Fibroblast of the aortic adventitia (primary cell): Measurements from ENCODE around the gene UQCRQ. TPM values are rescaled to one million over a fixed set of nuclear protein-coding genes. Genes with fewer than 3 reads are reported as not detected.

Source experiments
- DNase-seq: peaks from one replicate; pipeline ENCODE4 v3.0.0-alpha.2; 2010; ENCODE audit warnings: low read depth
- H3K4me3 ChIP-seq: 2 replicates; pipeline ENCODE4 v1.5.1; 2011; ENCODE audit warnings: low read depth, mild to moderate bottlenecking, control low read depth, low read length, moderate library complexity
- CTCF ChIP-seq: IDR thresholded peaks from 2 replicates; pipeline ENCODE4 v1.5.1; 2011; ENCODE audit warnings: mild to moderate bottlenecking, low read length, control low read depth, inconsistent platforms; ENCODE audit not compliant: insufficient read depth
- total RNA-seq: library from RNA; depleted of rRNA; stranded (reverse); fragments of >200 nt; gene quantifications from 2 replicates; pipeline ENCODE4 v1.2.3, GENCODE V29; 2012; ENCODE audit warnings: low replicate concordance

Gene UQCRQ
- total RNA-seq, 1 donor, result 92.0 TPM

- H3K4me3 ChIP-seq, result no peak overlapping the region
- DNase-seq, result peak; percentile 45
- no peak for TF ChIP-seq CTCF
Observed at GRCh38 chr5:132876020-132876759, 9.7 kb downstream of the UQCRQ start.

GRCh38 chr5:132877466-132877865 is 11.0 kb downstream of the UQCRQ start:
- H3K4me3 ChIP-seq, result no peak overlapping the region
- TF ChIP-seq CTCF, result no peak
- DNase-seq, result no peak

- TF ChIP-seq CTCF, result no peak
- peak; percentile 62 for DNase-seq
- H3K4me3 ChIP-seq, result no peak overlapping the region
Observed at GRCh38 chr5:132877938-132878337, 11.5 kb downstream of the UQCRQ start.

GRCh38 chr5:132883261-132883834 is 16.9 kb downstream of the UQCRQ start:
- TF ChIP-seq CTCF, result peak; percentile 72
- no peak overlapping the region for H3K4me3 ChIP-seq
- DNase-seq, result peak; percentile 77

GRCh38 chr5:132884548-132884947 is 18.1 kb downstream of the UQCRQ start:
- DNase-seq, result no peak
- TF ChIP-seq CTCF, result no peak
- no peak overlapping the region for H3K4me3 ChIP-seq

- no peak for TF ChIP-seq CTCF
- DNase-seq, result no peak
- no peak overlapping the region for H3K4me3 ChIP-seq
Observed at GRCh38 chr5:132886064-132886823, 19.8 kb downstream of the UQCRQ start.
